GM18861 (cell line): Measurements from ENCODE around the gene RAD51D.
"Not testable (repeated sequence)": the region's sequence is repeated elsewhere in the genome, so short reads cannot be mapped to it uniquely, and the experiment has no call there.

Source experiments
- ATAC-seq: cut with Tn5 transposase; IDR thresholded peaks from one replicate; pipeline ENCODE4 v1.9.1; 2021; ENCODE audit not compliant: unreplicated experiment

Gene RAD51D

DNA sequence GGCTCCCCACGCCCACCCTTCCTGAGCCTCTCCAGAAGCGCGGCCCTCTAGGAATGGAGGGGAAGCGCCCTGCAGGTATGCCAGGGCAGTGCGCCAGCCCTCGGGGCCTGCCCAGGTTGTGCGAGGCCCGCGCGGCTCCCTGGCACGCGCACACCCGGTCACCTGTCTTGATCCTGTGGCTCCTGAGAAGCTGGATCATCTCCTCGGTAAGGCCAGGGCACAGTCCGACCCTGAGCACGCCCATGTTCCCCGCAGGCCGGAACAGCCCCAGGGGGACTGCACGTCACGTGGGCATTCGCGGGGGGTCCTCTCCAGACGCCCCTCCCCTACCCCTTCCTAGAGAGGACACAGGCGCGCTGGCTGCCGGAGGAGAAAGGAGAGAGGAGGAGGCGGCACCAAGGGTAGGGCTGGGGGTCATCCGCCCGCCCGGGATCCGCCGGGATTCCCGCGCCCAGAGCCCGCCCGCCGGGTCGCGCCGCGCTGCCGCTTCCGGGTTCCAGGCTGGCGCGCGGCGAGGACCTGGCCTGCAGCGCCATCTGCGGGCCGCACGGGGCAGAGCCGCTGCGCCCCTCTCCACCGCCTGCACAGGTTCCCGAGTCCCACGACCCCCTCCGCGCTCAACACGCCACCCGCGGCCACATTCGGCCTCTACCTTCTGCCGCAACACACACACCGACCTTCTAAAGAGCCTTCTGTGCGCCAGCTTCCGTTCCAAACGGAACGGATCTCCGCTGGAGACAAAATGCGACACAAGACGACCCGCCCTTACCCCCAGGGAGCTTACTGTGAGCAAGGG, at the start of gene RAD51D:
Gene RAD51D (minus strand): TSS at position 491 of the 796 bp plus-strand sequence. CDS start 247 bp downstream, at position 244.
- peak; percentile 76 for ATAC-seq

DNA sequence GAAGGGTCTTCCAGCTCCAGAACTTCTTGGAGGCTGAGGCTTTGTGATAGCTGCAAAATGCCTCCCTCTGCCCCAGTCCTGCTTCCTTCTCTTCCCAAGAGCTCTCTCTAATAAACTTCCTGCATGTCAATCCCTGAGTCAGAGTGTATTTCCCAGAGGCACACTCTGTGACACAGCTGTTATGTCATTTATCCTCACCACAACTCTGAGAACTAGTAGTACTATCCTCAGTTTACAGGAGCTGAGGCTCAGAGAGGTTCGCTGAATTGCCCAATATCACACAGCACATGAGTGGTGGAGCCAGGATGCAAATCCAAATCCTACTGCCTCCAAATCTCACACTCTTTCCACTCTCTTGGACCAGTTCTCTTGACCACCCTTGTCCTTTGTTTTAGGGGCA, 48.0 kb upstream of the RAD51D start:
- no peak for ATAC-seq

DNA sequence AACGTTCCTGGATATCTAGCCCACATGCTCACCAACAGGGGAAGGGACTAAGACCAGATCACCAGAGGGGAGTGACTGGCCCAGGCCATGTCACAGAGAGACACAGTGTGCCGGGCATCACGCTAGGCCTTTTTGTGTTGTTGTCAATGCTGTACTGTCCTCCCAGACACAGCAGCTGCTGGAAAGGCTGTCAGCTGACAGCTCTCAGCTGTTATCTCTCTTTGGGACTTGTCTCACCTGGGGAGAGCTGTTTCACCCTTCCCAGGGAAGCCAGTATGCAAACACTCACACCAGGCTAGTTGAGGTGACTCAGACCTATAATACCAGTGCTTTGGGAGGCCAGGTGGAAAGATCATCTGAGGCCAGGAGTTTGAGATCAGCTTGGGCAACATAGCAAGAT, 47.4 kb upstream of the RAD51D start:
- ATAC-seq, result no peak

DNA sequence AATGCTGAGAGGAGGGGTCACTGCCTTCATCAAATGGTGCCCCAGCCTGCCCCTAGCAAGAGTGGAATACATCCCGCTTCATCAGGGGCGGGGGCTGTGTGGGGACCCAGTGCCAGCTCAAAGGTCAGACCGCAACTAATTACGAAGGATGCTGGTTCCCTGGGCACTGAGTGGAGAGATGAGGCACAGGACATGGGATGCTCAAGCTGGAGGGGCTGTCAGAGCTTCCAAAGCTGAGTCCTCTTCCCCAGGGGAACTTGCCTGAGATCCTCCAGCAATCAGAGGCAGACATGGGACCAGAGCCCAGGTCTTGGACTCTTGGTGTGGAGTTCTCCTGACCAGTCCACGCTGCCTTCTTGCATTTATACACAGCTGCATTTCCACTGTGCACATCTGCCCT, 46.9 kb upstream of the RAD51D start:
- ATAC-seq, result no peak

DNA sequence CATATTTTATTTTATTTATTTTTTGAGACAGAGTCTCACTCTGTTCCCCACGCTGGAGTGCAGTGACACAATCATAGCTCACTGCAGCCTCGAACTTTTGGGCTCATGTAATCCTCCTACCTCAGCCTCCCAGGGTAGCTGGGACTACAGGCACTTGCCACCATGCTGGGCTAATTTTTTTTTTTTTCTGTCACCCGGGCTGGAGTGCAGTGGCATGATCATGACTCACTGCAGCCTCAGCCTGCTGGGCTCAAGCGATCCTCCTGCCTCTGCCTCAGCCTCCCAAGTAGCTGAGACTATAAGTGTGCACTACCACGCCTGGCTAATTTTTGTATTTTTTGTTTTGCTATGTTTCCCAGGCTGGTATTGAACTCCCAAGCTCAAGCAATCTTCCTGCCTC, 45.1 kb upstream of the RAD51D start:
- ATAC-seq, result no peak

DNA sequence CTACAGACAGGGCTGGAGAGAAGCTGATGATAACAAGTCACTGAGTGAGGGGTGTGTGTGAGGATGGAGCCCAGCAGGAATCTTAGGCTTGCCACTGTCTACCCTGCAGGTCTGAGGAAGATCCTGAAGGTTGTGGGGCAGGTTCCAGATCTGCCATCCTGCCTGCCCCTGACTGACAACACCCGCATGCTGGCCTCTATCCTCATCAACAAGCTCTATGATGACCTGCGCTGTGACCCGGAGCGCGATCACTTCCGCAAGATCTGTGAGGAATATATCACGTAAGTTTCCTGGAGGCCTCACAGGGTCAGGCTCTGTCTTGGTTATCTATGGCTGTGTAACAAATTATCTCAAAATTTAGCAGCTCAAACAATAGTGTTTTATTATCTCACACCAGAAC, 44.2 kb upstream of the RAD51D start:
- no peak for ATAC-seq

DNA sequence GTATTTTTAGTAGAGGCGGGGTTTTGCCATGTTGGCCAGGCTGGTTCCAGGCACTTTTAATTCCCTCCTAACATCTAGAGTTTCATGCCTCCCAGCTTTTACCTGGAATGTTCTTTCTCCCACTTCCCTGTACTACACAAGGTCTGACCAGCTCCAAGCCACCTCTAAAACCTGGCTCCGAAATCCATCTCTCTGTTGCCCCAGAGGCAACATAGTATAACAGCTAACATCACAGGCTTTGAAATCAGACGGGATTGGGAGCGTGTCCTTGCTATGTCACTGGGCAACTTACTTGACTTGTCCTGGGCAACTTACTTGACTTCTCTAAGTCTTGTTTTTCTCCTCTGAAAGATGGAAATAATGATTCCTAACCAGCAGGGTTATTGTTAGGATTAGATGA, 43.1 kb upstream of the RAD51D start:
- no peak for ATAC-seq

DNA sequence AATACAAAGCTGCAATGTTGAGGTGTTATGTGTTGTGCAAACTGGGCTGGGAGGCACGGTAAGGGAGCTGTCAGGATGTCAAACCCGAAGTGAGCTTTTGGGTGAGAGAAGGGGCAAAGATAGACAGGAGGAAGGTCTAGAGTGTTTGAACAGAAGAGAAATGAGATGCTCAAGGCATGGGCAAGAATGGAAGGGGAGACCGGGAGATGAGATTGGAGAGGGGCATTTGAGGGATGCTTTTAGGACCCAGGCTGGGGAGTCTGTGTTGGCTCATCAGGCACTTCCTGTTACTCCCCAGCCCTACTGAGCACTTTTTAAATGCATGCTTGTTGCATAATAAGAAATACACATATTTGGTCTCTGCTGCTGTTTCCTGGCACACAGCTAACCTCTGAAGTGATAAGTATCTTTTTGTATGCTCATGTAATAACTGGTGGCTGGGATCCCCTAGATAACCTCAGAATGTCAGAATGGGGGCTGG, 41.7 kb upstream of the RAD51D start:
- ATAC-seq, result no peak

DNA sequence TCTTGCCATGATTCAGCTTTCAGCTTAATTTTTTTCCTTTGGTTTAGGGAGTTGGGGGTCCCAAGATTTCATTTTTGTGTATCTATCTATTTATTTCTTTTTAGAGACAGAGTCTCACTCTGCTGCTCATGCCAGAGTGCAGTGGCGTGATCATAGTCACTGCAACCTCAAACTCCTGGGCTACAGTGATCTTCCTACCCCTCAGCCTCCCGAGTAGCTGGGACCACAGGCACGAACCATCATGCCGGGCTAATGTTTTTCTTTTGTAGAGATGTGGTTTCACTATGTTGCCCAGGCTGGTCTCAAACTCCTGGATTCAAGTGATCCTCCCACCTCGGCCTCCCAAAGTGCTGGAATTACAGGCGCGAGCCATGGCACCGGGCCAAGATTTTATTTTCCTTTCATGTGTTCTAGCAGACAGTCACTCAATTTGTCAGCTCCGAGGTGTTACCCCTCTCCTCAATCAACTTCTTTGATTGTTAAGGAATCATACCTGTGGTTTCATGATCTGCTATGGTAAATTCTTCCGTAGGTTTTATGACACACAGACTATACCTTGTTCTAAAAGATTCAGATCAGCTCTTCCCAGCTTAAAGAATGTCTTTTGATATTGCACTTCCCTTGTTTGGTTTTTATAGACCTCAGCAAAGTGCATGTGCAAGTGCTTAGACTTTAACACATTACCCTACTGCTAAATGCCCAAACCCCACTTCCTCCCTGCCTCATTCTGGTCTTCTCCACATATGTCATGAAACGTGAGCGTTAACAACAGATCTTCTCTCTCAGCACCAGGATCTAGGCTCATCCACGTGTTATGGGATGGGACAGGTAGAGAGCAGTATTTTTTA, 40.9 kb upstream of the RAD51D start:
- ATAC-seq, result no peak

DNA sequence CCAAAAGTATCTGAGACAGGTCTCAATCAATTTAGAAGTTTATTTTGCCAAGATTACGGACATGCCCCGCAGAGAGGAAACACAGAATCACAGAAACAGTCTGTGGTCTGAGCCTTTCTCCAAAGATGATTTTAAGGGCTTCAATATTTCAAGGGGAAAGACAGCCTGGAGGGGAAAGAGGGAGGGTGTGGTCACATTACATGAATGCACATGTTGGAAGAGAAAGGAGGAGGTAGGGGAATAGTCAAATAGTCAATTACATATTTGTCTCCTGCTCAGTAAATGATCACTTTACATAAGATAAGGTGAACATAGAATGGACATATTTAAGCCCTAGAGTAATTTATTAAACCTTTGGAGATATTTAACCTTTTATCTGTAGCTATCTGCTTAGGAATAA, 40.3 kb upstream of the RAD51D start:
- no peak for ATAC-seq

DNA sequence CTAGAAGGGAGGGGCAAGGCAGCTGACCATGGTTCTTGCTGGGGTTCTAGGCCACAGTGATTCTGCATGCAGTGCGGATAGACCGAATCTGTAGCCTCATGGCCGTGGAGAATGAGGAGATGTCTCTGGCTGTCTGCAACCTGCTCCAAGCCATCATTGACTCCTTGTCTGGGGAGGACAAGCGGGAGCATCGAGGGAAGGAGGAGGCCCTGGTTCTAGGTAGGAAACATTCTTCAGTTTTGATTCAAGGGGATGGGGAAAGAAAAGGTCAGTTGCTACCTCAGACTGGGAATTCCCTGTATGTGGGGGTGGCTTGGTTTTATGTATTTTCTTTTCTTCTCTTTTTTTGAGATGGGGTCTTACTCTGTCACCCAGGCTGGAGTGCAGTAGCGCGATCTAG, 35.6 kb upstream of the RAD51D start:
- ATAC-seq, result no peak

DNA sequence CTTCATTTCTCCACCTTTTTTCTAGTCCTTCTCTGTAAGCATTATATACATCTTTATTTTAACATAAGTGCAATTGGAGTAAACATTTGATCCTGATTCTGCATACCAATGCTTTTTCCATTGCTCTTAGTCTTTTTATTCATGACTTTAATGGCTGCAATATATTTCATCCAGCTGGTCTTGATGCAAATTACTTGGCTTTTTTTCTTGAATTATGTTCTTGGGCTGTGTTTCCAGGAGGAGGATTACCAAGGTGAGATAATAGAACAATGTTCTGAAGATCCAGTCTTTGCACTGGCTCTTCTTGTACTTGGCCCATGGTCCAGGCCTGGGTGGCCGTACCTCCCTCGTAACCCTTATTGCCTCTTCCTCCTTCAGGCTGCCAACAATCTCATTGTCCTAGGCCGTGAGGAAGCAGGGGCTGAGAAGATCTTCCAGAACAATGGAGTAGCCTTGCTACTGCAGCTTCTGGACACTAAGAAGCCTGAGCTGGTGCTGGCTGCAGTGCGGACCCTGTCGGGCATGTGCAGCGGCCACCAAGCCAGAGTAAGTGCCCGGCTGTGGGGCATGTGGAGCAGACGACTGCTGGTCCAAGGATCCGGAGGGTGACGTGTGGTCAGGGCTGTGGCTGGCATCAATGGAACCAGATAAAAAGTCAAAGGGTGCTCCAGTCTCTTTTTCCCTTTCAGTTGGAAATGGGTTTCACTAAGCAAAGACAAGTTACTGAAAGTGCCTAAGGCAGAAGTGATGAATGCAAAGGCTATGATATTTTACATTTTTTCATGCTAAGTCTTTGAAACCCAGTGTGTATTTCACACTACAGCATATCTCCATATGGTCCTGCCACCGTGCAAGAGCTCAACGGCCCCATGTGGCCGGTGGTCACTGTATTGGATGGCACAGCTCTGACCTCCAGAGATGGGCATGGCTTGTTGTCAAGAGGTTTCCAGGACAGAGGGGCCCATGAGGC, 34.8 kb upstream of the RAD51D start:
- ATAC-seq, result no peak

DNA sequence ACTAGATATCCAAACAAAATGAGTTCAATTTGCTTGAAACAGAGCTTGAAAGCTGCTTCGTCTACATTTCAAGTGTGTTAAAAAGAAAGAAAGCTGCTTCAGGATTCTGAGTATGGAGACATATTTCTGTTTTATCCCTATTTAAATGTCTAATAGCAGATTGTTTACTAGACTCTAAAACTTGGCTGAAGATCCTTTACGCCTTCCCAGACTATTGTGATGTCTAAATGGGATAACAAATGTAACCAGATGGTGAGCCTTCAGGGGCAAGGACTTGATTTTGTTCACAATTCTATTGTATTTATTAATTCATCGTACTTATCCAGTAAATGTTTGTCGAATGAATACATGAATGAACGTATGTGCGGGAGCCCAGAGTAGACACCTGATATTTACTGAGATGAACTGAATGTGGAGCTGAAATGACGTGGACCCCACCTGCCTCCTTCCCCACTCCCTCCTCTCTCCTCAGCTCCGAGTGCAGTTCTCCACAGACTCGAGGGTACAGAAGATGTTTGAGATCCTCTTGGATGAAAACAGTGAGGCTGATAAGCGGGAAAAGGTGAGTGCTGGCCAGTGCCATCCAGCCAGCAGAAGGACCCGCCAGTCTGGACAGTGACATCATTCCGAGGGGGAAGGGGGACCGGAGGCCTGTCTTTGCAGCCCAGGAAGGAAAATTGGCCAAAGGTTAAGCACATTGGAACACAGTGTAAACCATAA, 32.9 kb upstream of the RAD51D start:
- ATAC-seq, result no peak

DNA sequence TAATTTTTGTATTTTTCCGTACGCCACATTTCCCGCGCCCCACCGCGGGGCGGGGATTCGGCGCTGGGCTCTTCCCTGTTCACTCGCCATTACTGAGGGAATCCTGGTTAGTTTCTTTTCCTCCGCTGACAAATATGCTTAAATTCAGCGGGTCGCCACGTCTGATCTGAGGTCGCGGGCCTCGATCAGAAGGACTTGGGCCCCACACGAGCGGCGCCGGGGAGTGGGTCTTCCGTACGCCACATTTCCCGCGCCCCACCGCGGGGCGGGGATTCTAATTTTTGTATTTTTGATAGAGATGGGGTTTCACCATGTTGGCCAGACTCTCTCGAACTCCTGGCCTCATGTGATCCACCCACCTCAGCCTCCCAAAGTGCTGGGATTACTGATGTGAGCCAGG, 31.4 kb upstream of the RAD51D start:
- ATAC-seq, result not testable (repeated sequence)

DNA sequence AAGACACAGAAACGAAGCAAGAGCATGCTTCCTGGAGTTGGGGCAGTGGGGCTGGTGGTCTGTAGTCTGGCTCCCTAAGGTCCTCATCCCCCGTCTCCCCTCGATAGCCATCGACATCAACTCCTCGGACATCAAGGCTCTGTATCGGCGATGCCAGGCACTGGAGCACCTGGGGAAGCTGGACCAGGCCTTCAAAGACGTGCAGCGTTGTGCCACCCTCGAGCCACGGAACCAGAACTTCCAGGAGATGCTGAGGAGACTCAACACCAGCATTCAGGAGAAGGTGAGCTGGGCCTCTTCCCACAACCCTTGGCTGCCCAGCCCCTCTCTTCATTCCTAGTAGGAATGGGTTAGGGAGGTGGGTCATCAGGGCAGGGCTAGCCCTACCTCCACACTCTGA, 30.3 kb upstream of the RAD51D start:
- no peak for ATAC-seq

DNA sequence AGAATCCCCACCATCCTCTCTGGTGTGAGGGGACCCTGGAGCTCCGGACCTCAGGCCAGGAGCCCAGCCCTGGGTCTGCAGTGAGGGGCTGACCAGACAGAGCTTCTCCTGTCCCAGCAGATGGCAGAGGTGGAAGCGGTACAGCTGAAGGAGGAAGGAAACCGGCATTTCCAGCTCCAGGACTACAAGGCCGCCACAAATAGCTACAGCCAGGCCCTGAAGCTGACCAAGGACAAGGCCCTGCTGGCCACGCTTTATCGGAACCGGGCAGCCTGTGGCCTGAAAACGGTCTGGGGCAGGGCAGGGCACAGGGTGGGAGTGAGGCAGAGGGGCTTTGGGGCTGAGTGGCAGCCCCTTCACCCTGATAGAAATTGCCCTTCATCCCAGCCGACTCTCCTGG, 28.5 kb upstream of the RAD51D start:
- no peak for ATAC-seq

DNA sequence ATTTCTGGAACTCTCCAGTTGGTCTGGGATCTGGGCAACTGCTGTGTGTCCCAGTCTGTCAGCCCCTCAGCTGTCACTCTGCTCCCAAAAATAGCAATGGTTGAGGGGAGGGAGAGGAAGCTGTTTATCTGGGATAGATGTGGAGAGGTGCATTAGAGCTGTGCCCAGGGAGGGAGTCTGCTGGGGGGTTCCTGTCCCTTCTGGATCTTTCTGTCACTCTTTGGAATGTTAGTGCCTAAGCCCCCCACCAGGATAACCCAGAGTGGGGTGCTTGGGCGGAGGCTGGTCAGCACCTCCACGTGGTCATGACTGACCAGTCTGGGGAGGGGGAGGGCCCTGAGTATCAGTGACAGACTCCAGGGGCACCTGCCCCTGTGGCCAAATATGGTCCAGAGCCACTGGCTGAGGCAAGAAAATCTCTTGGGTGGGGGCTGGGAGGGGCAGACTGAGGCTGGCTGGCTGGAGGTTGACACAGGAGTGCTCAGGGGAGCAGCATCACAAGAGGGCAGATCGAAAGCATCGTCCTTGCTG, 27.8 kb upstream of the RAD51D start, which contains the start of gene UNC45B:
Gene UNC45B (plus strand): TSS at position 443 of the 531 bp plus-strand sequence. CDS start 447 bp downstream, outside the sequence.
- ATAC-seq, result no peak

DNA sequence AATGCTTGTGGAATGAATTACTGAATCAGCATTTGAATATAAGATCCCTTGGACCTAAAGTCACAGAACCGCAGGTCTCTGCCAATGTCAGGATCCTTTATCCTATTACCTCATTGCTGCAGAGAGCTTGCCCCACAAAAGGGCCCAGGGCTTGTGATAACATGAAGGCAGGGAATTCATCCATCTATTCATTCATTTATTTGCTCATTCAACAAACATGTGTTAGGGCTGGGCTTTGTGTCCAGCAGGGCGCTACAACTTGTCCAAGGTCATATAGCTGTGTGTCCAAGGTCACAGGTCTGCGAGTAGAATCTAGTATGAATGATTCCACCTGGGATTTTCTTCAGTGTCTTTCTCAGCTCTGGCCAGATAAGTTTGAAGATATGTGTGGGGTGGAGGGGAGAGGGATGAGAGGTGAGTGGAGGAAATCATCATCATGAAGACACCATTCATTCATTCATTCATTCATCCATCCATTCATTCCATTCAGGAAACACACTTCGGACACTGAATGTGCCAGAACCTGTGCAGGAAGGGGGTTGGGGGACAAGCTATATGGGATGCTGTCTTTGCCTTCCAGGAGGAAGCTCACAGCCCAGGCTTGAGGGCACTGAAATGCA, 26.7 kb upstream of the RAD51D start:
- no peak for ATAC-seq

DNA sequence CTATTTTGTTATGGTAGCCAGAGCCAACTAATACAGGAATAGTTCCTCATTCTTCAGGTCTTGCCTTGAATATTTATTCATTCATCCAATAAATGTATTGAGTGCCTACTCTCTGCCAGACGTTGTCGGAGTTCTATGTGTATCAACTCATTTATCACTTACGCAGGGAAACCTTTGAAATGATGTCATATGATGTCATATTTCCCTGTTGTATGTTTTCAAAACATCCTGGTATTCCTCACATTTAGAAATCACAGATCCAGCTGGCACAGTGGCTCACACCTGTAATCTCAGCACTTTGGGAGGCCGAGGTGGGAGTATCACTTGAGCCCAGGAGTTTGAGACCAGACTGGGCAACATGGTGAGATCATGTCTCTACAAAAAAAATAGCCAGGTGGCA, 25.2 kb upstream of the RAD51D start:
- no peak for ATAC-seq

DNA sequence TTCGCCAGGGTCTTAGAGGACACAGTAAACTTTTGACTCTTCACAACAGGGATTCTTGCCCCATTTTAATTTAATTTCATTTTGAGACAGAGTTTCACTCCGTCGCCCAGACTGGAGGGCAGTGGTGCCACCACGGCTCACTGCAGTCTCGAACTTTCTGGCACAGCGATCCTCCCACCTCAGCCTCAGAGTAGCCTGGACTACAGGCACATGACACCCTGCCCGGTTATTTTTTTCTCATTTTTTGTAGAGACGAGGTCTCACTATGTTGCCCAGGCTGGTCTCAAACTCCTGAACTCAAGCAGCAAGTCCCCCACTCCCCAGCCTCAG, 22.8 kb upstream of the RAD51D start:
- no peak for ATAC-seq
